Cardiac muscle cell (in vitro differentiated cells and primary cell): ENCODE data around the gene ITM2C. TPM values are rescaled to one million over a fixed set of nuclear protein-coding genes. Genes with fewer than 3 reads are reported as not detected.

Experiments used
- DNase-seq, 2 donors: peaks; one replicate each; pipeline versions ENCODE4 v3.0.0 to v3.0.0-alpha.2; 2010 to 2017; ENCODE audit warnings: low read depth in 1 of 2, low spot score in 1 of 2
- H3K27ac ChIP-seq: fragments of 200-600 bp; sonication (generic); 2 replicates; pipeline ENCODE4 v1.5.1; 2016
- H3K27me3 ChIP-seq: fragments of 200-600 bp; sonication (generic); 2 replicates; pipeline ENCODE4 v1.6.0; 2016; ENCODE audit warnings: control low read depth
- H3K36me3 ChIP-seq: fragments of 200-600 bp; sonication (generic); 2 replicates; pipeline ENCODE4 v1.5.1; 2016; ENCODE audit warnings: control low read depth
- H3K4me1 ChIP-seq: fragments of 200-600 bp; sonication (generic); 2 replicates; pipeline ENCODE4 v1.8.1; 2017; ENCODE audit warnings: low read depth, mild to moderate bottlenecking, mixed run types
- H3K4me3 ChIP-seq: fragments of 200-600 bp; sonication (generic); 2 replicates; pipeline ENCODE4 v1.5.1; 2016; ENCODE audit warnings: mild to moderate bottlenecking
- H3K9me3 ChIP-seq: fragments of 200-600 bp; sonication (generic); 2 replicates; pipeline ENCODE4 v1.5.1; 2017; ENCODE audit warnings: low read depth, mild to moderate bottlenecking, control low read depth
- polyA plus RNA-seq: library from polyadenylated mRNA; unstranded; fragments of >200 nt; fragmentation: Nextera tagmentation; extraction: Ambion mirVana; gene quantifications from 2 replicates; pipeline ENCODE4 v1.2.1, GENCODE V29; 2016
- total RNA-seq: library from RNA; depleted of rRNA; stranded (reverse); fragments of >200 nt; gene quantifications from 2 replicates; pipeline ENCODE4 v1.2.3, GENCODE V29; 2016
- TF ChIP-seq, protein P1 (sequence below): IDR thresholded peaks from 2 replicates; pipeline ENCODE4 v1.5.1; 2012; ENCODE audit warnings: low read depth, mild to moderate bottlenecking, low read length

Gene ITM2C
- total and polyA plus RNA-seq, 2 experiments from 2014 or later: 411 to 484 TPM

DNA sequence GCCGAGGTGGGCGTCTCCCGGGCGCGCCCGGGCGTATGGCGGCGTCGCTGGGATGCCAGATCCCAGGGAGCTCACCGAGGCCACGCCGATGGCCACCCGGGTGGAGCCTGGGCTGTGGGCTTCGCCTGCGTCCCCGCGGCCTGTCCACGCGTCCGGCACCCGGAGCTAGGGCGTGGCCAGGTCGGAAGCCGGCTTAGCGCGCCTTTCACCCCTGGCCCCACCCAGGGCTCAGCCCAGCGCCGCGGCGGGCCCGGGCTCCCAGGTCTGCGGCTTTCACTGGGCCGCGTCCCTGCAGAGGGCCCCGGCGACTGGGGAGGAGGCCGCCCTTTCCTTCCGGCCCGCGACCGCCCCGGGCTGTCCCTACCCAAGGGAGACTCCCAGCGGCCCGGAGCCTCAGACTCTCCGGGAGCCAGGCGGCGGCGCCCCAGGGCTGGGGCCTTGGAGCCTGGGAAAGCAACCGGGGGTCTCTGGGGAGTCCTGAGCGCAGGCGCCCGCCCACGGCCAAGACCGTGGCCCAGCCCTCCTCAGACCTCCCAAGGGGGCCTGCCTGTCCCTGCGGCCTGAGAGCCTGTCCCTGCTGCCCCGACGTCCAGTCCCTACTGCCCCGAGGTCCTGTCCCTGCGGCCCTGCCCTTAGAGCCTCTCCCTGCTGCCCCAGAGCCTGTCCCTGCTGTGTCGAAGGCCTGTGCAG is 36.3 kb upstream of the ITM2C start:
- H3K9me3 ChIP-seq: no peaks in the 10 kb centered on the region
- H3K27me3 ChIP-seq: peaks cover 4% of the 10 kb centered on the region
- DNase-seq: peak in 1 of 2 donors; percentile 25

DNA sequence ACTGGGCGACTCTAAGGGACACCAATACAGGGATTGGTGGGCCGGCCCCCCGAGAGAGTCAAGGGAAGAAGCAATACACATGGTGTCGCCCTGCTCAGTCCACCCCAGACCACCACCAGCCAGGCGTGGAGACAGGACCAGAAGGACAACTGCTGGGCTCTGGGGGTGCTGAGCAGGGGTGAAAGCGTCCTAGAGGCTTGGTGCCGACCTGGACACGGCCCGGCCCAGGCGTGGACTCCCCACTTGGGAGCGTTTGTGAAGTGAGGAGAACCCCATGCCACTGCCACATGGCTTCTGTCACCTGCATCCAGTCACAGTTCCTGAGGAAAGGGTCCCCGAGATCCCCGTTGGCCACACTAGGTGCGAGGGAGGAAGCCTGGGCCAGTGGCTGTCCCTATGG is 35.4 kb upstream of the ITM2C start:
- Histone ChIP-seq H3K27ac (no peak overlapping the region), H3K36me3 (no peaks in the 10 kb centered on the region), H3K27me3 (peaks cover 4% of the 10 kb centered on the region), H3K4me3 (no peak overlapping the region), H3K9me3 (no peaks in the 10 kb centered on the region), H3K4me1 (no peaks in the 10 kb centered on the region)
- no peak for DNase-seq
- TF ChIP-seq, protein P1, sequence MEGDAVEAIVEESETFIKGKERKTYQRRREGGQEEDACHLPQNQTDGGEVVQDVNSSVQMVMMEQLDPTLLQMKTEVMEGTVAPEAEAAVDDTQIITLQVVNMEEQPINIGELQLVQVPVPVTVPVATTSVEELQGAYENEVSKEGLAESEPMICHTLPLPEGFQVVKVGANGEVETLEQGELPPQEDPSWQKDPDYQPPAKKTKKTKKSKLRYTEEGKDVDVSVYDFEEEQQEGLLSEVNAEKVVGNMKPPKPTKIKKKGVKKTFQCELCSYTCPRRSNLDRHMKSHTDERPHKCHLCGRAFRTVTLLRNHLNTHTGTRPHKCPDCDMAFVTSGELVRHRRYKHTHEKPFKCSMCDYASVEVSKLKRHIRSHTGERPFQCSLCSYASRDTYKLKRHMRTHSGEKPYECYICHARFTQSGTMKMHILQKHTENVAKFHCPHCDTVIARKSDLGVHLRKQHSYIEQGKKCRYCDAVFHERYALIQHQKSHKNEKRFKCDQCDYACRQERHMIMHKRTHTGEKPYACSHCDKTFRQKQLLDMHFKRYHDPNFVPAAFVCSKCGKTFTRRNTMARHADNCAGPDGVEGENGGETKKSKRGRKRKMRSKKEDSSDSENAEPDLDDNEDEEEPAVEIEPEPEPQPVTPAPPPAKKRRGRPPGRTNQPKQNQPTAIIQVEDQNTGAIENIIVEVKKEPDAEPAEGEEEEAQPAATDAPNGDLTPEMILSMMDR: no peak

More for the DNA sequence above, 36.3 kb upstream of the ITM2C start:
- H3K27ac ChIP-seq: no peak overlapping the region
- TF ChIP-seq, protein P1: no peak
- H3K36me3 ChIP-seq: no peaks in the 10 kb centered on the region
- no peak overlapping the region for H3K4me3 ChIP-seq
- H3K4me1 ChIP-seq: no peaks in the 10 kb centered on the region

DNA sequence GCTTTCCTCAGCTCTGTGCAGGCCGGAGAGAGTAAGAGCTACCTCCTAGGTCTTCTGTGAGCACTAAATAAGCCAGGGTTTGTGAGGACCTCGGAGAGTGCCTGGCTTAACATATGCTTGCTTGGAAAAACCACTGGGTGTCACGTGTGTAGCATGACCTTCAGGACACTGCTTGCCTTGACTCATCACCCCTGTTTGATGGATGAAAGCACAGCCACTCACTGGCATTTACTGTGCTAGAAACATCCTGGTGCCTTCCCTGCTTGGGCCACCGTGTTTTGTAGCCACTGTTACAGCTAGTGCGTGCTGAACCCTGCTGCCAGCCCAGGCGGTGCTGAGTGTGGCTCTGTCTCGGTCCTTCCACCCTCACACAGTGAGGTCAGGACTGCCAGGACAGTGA is 34.8 kb upstream of the ITM2C start:
- Histone ChIP-seq H3K36me3 (no peaks in the 10 kb centered on the region), H3K9me3 (no peaks in the 10 kb centered on the region), H3K27ac (no peak overlapping the region), H3K4me3 (no peak overlapping the region), H3K27me3 (peaks cover 4% of the 10 kb centered on the region), H3K4me1 (no peaks in the 10 kb centered on the region)
- no peak for DNase-seq
- TF ChIP-seq, protein P1: no peak

DNA sequence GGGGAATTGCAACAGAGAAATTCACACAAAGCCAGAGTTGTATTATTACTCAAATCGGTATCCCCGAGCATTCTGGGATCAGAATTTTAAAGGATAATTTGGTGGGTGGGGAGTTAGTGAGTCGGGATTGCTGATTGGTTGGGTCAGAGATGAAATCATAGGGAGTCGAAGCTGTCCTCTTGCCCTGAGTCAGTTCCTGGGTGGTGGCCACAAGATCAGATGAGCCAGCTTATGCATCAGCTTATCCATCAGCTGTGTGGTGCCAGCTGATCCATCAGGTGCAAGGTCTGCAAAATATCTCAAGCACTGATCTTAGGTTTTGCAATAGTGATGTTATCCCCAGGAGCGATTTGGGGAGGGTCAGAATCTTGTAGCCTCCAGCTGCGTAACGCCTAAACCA is 34.3 kb upstream of the ITM2C start:
- TF ChIP-seq, protein P1: no peak
- no peak overlapping the region for H3K4me3 ChIP-seq
- H3K36me3 ChIP-seq: no peaks in the 10 kb centered on the region
- no peak overlapping the region for H3K27ac ChIP-seq
- no peaks in the 10 kb centered on the region for H3K4me1 ChIP-seq
- peaks cover 4% of the 10 kb centered on the region for H3K27me3 ChIP-seq
- no peaks in the 10 kb centered on the region for H3K9me3 ChIP-seq
- DNase-seq: no peak

DNA sequence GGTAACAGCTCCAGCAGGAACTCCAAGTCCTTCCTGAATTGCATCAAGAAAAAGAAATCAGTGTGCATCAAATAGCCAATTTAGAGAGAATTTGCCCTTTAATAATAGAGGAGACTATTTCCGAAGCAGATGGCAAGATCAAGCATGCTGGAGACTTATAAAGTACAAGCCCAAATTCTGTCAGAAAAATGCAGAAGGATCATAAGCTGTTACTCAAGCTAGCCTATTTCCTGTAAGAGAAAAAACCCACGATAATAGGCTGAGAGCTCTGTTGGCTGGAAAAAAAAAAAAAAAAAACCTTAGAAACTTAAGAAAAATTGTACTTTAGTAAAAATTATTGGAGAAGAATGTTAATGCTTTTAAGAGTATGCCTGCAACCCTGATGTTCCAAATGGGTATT is 24.4 kb upstream of the ITM2C start:
- Histone ChIP-seq H3K4me1 (no peaks in the 10 kb centered on the region), H3K27me3 (peaks cover 14% of the 10 kb centered on the region), H3K4me3 (no peak overlapping the region), H3K27ac (no peak overlapping the region), H3K36me3 (no peaks in the 10 kb centered on the region), H3K9me3 (no peaks in the 10 kb centered on the region)
- DNase-seq: no peak
- TF ChIP-seq, protein P1: no peak
